Fibroblast of villous mesenchyme (primary cell): ENCODE results near the gene ACCS. TPM values are rescaled to one million over a fixed set of nuclear protein-coding genes. Genes with fewer than 3 reads are reported as not detected.

ENCODE experiments used
- DNase-seq: peaks from one replicate; pipeline ENCODE4 v3.0.0-alpha.2; 2010; ENCODE audit warnings: low read depth
- H3K4me3 ChIP-seq: 2 replicates; pipeline ENCODE4 v1.5.1; 2011; ENCODE audit warnings: low read depth, mild to moderate bottlenecking, low read length
- CTCF ChIP-seq: IDR thresholded peaks from 2 replicates; pipeline ENCODE4 v1.5.1; 2012; ENCODE audit warnings: low read depth, mild to moderate bottlenecking, low read length; ENCODE audit not compliant: insufficient read depth
- total RNA-seq: library from RNA; depleted of rRNA; stranded (reverse); fragments of >200 nt; gene quantifications from 2 replicates; pipeline ENCODE4 v1.2.3, GENCODE V29; 2012

Gene ACCS
- total RNA-seq, 1 donor, result 18.6 TPM

GRCh38 chr11:44031549-44031948 lies 34.5 kb upstream of the ACCS start:
- no peak overlapping the region for H3K4me3 ChIP-seq

GRCh38 chr11:44032299-44033085 lies 33.6 kb upstream of the ACCS start:
- no peak overlapping the region for H3K4me3 ChIP-seq
- TF ChIP-seq CTCF, result no peak
- peak; percentile 74 for DNase-seq

More at GRCh38 chr11:44031549-44031948, 34.5 kb upstream of the ACCS start:
- no peak for TF ChIP-seq CTCF
- no peak for DNase-seq

GRCh38 chr11:44033411-44033850 lies 32.6 kb upstream of the ACCS start:
- TF ChIP-seq CTCF, result no peak
- no peak for DNase-seq
- no peak overlapping the region for H3K4me3 ChIP-seq

- H3K4me3 ChIP-seq, result no peak overlapping the region
- DNase-seq, result no peak
- TF ChIP-seq CTCF, result no peak
Measured at GRCh38 chr11:44033856-44034255, 32.2 kb upstream of the ACCS start.

GRCh38 chr11:44034639-44035038 lies 31.4 kb upstream of the ACCS start:
- no peak overlapping the region for H3K4me3 ChIP-seq
- TF ChIP-seq CTCF, result no peak
- no peak for DNase-seq

- TF ChIP-seq CTCF, result peak; percentile 88
- peak; percentile 88 for DNase-seq
- H3K4me3 ChIP-seq, result no peak overlapping the region
Measured at GRCh38 chr11:44036811-44037657, 29.0 kb upstream of the ACCS start.
